Calu3 (cell line): ENCODE results near the gene MAML3. TPM values are rescaled to one million over a fixed set of nuclear protein-coding genes. Genes with fewer than 3 reads are reported as not detected.

ENCODE experiments used
- BruUV-seq: library from RNA; stranded (reverse); fragments of 400-500 nt; replicated peaks from 2 replicates; lab custom pipeline; 2021; lab: Mats Ljungman, UMichigan
- CTCF ChIA-PET: fragments of 300-600 bp; sonication (Branson Sonifier 250); formaldehyde crosslinking; loops from one replicate; lab custom pipeline; 2022; ENCODE audit warnings: antibody characterized with exemption; lab: Charles Lee
- DNase-seq: peaks from one replicate; pipeline ENCODE4 v3.0.0; 2022
- H3K27ac Mint-ChIP-seq: one replicate; pipeline ENCODE4 v1.8.0; 2022; ENCODE audit warnings: mixed read lengths; ENCODE audit not compliant: unreplicated experiment
- H3K27me3 Mint-ChIP-seq: one replicate; pipeline ENCODE4 v1.8.0; 2022; ENCODE audit warnings: mixed read lengths; ENCODE audit not compliant: unreplicated experiment
- H3K36me3 Mint-ChIP-seq: one replicate; pipeline ENCODE4 v1.8.0; 2022; ENCODE audit warnings: mild to moderate bottlenecking, moderate library complexity, mixed read lengths; ENCODE audit not compliant: insufficient read depth, unreplicated experiment
- H3K4me1 Mint-ChIP-seq: one replicate; pipeline ENCODE4 v1.8.0; 2022; ENCODE audit warnings: mild to moderate bottlenecking, low read depth, mixed read lengths; ENCODE audit not compliant: unreplicated experiment
- H3K4me3 Mint-ChIP-seq: one replicate; pipeline ENCODE4 v1.8.0; 2022; ENCODE audit warnings: mild to moderate bottlenecking, low read depth, moderate library complexity, mixed read lengths; ENCODE audit not compliant: unreplicated experiment
- H3K9me3 Mint-ChIP-seq: one replicate; pipeline ENCODE4 v1.8.0; 2022; ENCODE audit warnings: low read depth, mixed read lengths; ENCODE audit not compliant: unreplicated experiment
- CTCF ChIP-seq: fragments of 200-600 bp; IDR thresholded peaks from one replicate; pipeline ENCODE4 v1.8.0; 2022; ENCODE audit warnings: antibody characterized with exemption; ENCODE audit not compliant: unreplicated experiment
- intact Hi-C: fragments of 100-400 bp; cut with micrococcal nuclease; formaldehyde crosslinking; loops from one replicate; pipeline ENCODE4 v1.10.0; 2022; ENCODE audit not compliant: unreplicated experiment
- total RNA-seq: library from RNA; stranded (reverse); gene quantifications from 2 replicates; pipeline ENCODE4 v1.2.3, GENCODE V29; 2022

MAML3 gene
- total RNA-seq, 1 experiment from 2014 or later = 4.0 TPM

- Mint-ChIP-seq H3K27ac (no peak overlapping the region), H3K9me3 (no peaks in the 10 kb centered on the region), H3K4me1 (no peaks in the 10 kb centered on the region), H3K36me3 (no peaks in the 10 kb centered on the region), H3K4me3 (no peak overlapping the region), H3K27me3 (no peaks in the 10 kb centered on the region)
- intact Hi-C loops = no loop called here
- no peak for DNase-seq
- no TSS peak for BruUV-seq
- CTCF ChIA-PET = interaction anchor here (0.6 kb wide), 1 partner anchor 15 kb away, joined by 14 read pairs; no protein-coding TSS in a partner anchor
- no peak for TF ChIP-seq CTCF
Measured at GRCh38 chr4:139795527-139796314, 358.3 kb downstream of the MAML3 start.

- Mint-ChIP-seq H3K27me3 (no peaks in the 10 kb centered on the region), H3K4me3 (no peak overlapping the region), H3K36me3 (no peaks in the 10 kb centered on the region)
Measured at GRCh38 chr4:139794158-139794954, 359.6 kb downstream of the MAML3 start.

GRCh38 chr4:139791681-139792080 is 362.3 kb downstream of the MAML3 start:
- Mint-ChIP-seq H3K36me3 (no peaks in the 10 kb centered on the region), H3K4me3 (no peak overlapping the region), H3K27ac (no peak overlapping the region), H3K9me3 (no peaks in the 10 kb centered on the region), H3K4me1 (peaks cover 9% of the 10 kb centered on the region), H3K27me3 (no peaks in the 10 kb centered on the region)
- CTCF ChIA-PET = interaction anchor here (1.2 kb wide), 1 partner anchor 9 kb away, joined by 3 read pairs; no protein-coding TSS in a partner anchor
- no peak for TF ChIP-seq CTCF
- no peak for DNase-seq
- intact Hi-C loops = no loop called here
- no TSS peak for BruUV-seq

More at GRCh38 chr4:139794158-139794954, 359.6 kb downstream of the MAML3 start:
- no peak for TF ChIP-seq CTCF
- no TSS peak for BruUV-seq
- no peaks in the 10 kb centered on the region for H3K9me3 Mint-ChIP-seq
- intact Hi-C loops = no loop called here
- CTCF ChIA-PET = no interaction called here
- DNase-seq = no peak
- no peak overlapping the region for H3K27ac Mint-ChIP-seq
- H3K4me1 Mint-ChIP-seq = no peaks in the 10 kb centered on the region

GRCh38 chr4:139790291-139790690 is 363.7 kb downstream of the MAML3 start:
- no peak for TF ChIP-seq CTCF

More at GRCh38 chr4:139790291-139790690, 363.7 kb downstream of the MAML3 start:
- CTCF ChIA-PET = interaction anchor here (0.5 kb wide), 1 partner anchor 38 kb away, joined by 9 read pairs; no protein-coding TSS in a partner anchor
- BruUV-seq = no TSS peak
- no peaks in the 10 kb centered on the region for H3K36me3 Mint-ChIP-seq
- peaks cover 16% of the 10 kb centered on the region for H3K4me1 Mint-ChIP-seq
- no peak overlapping the region for H3K4me3 Mint-ChIP-seq
- H3K27ac Mint-ChIP-seq = no peak overlapping the region
- H3K9me3 Mint-ChIP-seq = no peaks in the 10 kb centered on the region
- intact Hi-C loops = no loop called here
- H3K27me3 Mint-ChIP-seq = no peaks in the 10 kb centered on the region
- DNase-seq = no peak
